Left hindlimb (tissue), 1 donor: ENCODE data around the gene ZBTB18.

Experiments used
- DNase-seq: peaks from one replicate; pipeline ENCODE4 v3.0.0-alpha.2; 2018

ZBTB18 gene

GRCh38 chr1:244064621-244065020, 13.5 kb downstream of the ZBTB18 start:
- DNase-seq = no peak

GRCh38 chr1:244065063-244065793, 14.1 kb downstream of the ZBTB18 start:
- no peak for DNase-seq

- no peak for DNase-seq
Measured at GRCh38 chr1:244065960-244066388, 14.9 kb downstream of the ZBTB18 start.

- no peak for DNase-seq
Measured at GRCh38 chr1:244066954-244067716, 16.1 kb downstream of the ZBTB18 start.

GRCh38 chr1:244067893-244068292, 16.8 kb downstream of the ZBTB18 start:
- DNase-seq = no peak

GRCh38 chr1:244068567-244068966, 17.5 kb downstream of the ZBTB18 start:
- no peak for DNase-seq

- no peak for DNase-seq
Measured at GRCh38 chr1:244069326-244069898, 18.3 kb downstream of the ZBTB18 start.

GRCh38 chr1:244074559-244075171, 23.6 kb downstream of the ZBTB18 start:
- no peak for DNase-seq

- DNase-seq = no peak
Measured at GRCh38 chr1:244075247-244075722, 24.2 kb downstream of the ZBTB18 start.

GRCh38 chr1:244076740-244077139, 25.7 kb downstream of the ZBTB18 start:
- no peak for DNase-seq

GRCh38 chr1:244077473-244078220, 26.6 kb downstream of the ZBTB18 start:
- DNase-seq = no peak

- DNase-seq = no peak
Measured at GRCh38 chr1:244080343-244080929, 29.4 kb downstream of the ZBTB18 start.

- DNase-seq = no peak
Measured at GRCh38 chr1:244082969-244083368, 31.9 kb downstream of the ZBTB18 start.

- DNase-seq = no peak
Measured at GRCh38 chr1:244083383-244083943, 32.4 kb downstream of the ZBTB18 start.

GRCh38 chr1:244084763-244085162, 33.7 kb downstream of the ZBTB18 start:
- DNase-seq = no peak

- DNase-seq = no peak
Measured at GRCh38 chr1:244085891-244086290, 34.8 kb downstream of the ZBTB18 start.

GRCh38 chr1:244087021-244087560, 36.0 kb downstream of the ZBTB18 start:
- DNase-seq = no peak

- no peak for DNase-seq
Measured at GRCh38 chr1:244087611-244088010, 36.5 kb downstream of the ZBTB18 start.

GRCh38 chr1:244088161-244088560, 37.1 kb downstream of the ZBTB18 start:
- no peak for DNase-seq

- no peak for DNase-seq
Measured at GRCh38 chr1:244089561-244089960, 38.5 kb downstream of the ZBTB18 start.

GRCh38 chr1:244090645-244091044, 39.6 kb downstream of the ZBTB18 start:
- no peak for DNase-seq
